AG04449 (cell line): ENCODE data around the gene APOA5.
"Not testable (repeated sequence)": the region's sequence is repeated elsewhere in the genome, so short reads cannot be mapped to it uniquely, and the experiment has no call there.

Experiments
- CTCF ChIA-PET: fragments of 350-600 bp; formaldehyde crosslinking; extraction: SDS; loops from one replicate; lab custom pipeline; 2021; ENCODE audit warnings: antibody characterized with exemption; lab: Yijun Ruan, JAX
- POLR2A ChIA-PET: fragments of 400-600, 350-600 bp; formaldehyde crosslinking; extraction: SDS; loops from one replicate; lab custom pipeline; 2020; ENCODE audit warnings: antibody characterized with exemption, inconsistent platforms; lab: Yijun Ruan, JAX
- DNase-seq: peaks from one replicate; pipeline ENCODE4 v3.0.0-alpha.2; 2010; ENCODE audit warnings: low read depth, low spot score
- H3K4me3 ChIP-seq: 2 replicates; pipeline ENCODE4 v1.5.1; 2011; ENCODE audit warnings: low read depth, mild to moderate bottlenecking, control low read depth, low read length
- CTCF ChIP-seq: IDR thresholded peaks from one replicate; pipeline ENCODE4 v1.5.1; 2011; ENCODE audit warnings: mild to moderate bottlenecking, moderate library complexity, low read length, control low read depth, inconsistent platforms; ENCODE audit not compliant: insufficient read depth; ENCODE audit errors: missing control alignments

Gene APOA5

DNA sequence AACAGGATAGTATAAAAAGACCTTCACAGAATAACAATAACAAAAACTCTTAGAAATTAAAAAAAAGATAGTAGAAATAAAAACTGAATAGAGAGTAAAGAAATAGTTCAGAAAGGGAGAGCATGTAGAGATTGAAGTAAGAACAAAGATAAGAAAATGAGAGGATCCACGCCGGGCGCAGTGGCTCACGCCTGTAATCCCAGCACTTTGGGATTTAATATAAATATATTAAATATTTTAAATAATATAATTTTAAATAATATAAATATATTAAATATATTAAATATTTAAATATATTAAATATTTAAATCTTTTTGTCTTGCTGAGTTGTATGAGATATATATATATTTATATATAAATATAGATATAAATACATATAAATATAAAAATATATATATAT lies 20.4 kb upstream of the APOA5 start:
- H3K4me3 ChIP-seq: no peak overlapping the region
- DNase-seq: no peak
- ChIA-PET POLR2A (no interaction called here), CTCF (interaction anchor here (2.0 to 2.7 kb wide), 2 partner anchors 21 to 24 kb away, joined by 10 to 25 read pairs; partner anchors contain the start of gene APOA5)
- no peak for TF ChIP-seq CTCF

- ChIA-PET CTCF (interaction anchor here (0.7 to 3.1 kb wide), 3 partner anchors 11 to 23 kb away, joined by 3 to 12 read pairs (median 3); partner anchors contain the start of genes APOA5 and ZPR1), POLR2A (no interaction called here)
Observed at GRCh38 chr11:116811194-116811593, 19.5 kb upstream of the APOA5 start.

GRCh38 chr11:116808262-116809175 lies 16.8 kb upstream of the APOA5 start:
- no peak for DNase-seq
- POLR2A ChIA-PET: no interaction called here
- TF ChIP-seq CTCF: no peak
- CTCF ChIA-PET: interaction anchor here (0.8 to 3.1 kb wide), 2 partner anchors 17 to 18 kb away, joined by 3 to 12 read pairs; partner anchors contain the start of gene APOA5
- no peak overlapping the region for H3K4me3 ChIP-seq

More at GRCh38 chr11:116811194-116811593, 19.5 kb upstream of the APOA5 start:
- no peak for DNase-seq
- no peak overlapping the region for H3K4me3 ChIP-seq
- no peak for TF ChIP-seq CTCF

GRCh38 chr11:116807601-116808261 lies 16.1 kb upstream of the APOA5 start:
- H3K4me3 ChIP-seq: no peak overlapping the region
- CTCF ChIA-PET: interaction anchor here (0.8 kb wide), 1 partner anchor 16 kb away, joined by 3 read pairs; the partner anchor contains the start of gene APOA5
- POLR2A ChIA-PET: no interaction called here
- no peak for TF ChIP-seq CTCF
- DNase-seq: no peak

GRCh38 chr11:116804001-116804400 lies 12.3 kb upstream of the APOA5 start:
- ChIA-PET CTCF (interaction anchor here (1.2 kb wide), 1 partner anchor 13 kb away, joined by 4 read pairs; no protein-coding TSS in a partner anchor), POLR2A (interaction anchor here (0.7 kb wide), 1 partner anchor 17 kb away, joined by 3 read pairs; no protein-coding TSS in a partner anchor)
- no peak overlapping the region for H3K4me3 ChIP-seq
- DNase-seq: no peak
- no peak for TF ChIP-seq CTCF

DNA sequence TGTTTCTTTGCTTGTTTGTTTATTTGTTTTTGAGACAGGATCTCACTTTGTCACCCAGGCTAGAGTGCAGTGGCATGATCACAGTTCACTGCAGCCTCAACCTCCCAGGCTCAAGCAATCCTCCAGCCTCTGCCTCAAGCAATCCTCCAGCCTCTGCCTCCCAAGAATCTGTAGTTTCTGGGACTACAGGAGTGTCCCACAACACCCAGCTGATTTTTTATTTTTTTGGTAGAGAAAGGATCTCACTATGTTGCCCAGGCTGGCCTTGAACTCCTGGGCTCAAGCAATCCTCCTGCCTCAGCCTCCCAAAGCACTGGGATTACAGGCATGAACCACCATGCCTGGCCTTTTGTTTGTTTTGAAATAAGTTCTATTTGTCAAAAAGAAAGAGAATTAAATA lies 10.0 kb upstream of the APOA5 start:
- CTCF ChIA-PET: interaction anchor here (4.3 kb wide), 1 partner anchor 11 kb away, joined by 28 read pairs; the partner anchor contains the start of gene APOA5
- POLR2A ChIA-PET, DNase-seq, H3K4me3 ChIP-seq: not testable (repeated sequence)
